B cell (primary cell): ENCODE measurements around the gene ZMYM5. TPM values are rescaled to one million over a fixed set of nuclear protein-coding genes. Genes with fewer than 3 reads are reported as not detected.

ENCODE experiments used
- ATAC-seq: fragments of 200-7000 bp; cut with Tn5 transposase; one replicate; pipeline ENCODE4 v1.10.0; 2021; ENCODE audit warnings: low read depth, mild to moderate bottlenecking, moderate number of reproducible peaks, moderate library complexity
- CTCF ChIA-PET: fragments of 350-600 bp; sonication (Branson Sonifier 250); formaldehyde crosslinking; loops from one replicate; lab custom pipeline; 2021; ENCODE audit warnings: antibody characterized with exemption, inconsistent platforms; lab: Charles Lee
- POLR2A ChIA-PET: fragments of 350-600 bp; sonication (Branson Sonifier 250); formaldehyde crosslinking; loops from one replicate; lab custom pipeline; 2021; ENCODE audit warnings: antibody characterized with exemption; lab: Charles Lee
- DNase-seq: peaks from one replicate; pipeline ENCODE4 v3.0.0; 2013
- H2AFZ ChIP-seq: 2 replicates; pipeline ENCODE4 v1.6.1; 2012; ENCODE audit warnings: mild to moderate bottlenecking, low read depth, low read length; ENCODE audit not compliant: insufficient read depth, poor library complexity, severe bottlenecking
- H3K27ac ChIP-seq, 2 donors: 1 replicate in 1 of 2; 2 replicates in 1 of 2; pipeline ENCODE4 v1.5.1; 2012 to 2013; ENCODE audit warnings: low read length in 2 of 2, mild to moderate bottlenecking in 2 of 2, moderate library complexity in 1 of 2
- H3K27me3 ChIP-seq, 4 experiments: fragments of 200-600 bp in 1 of 4; sonication (generic) in 1 of 4; replicated peaks in 1 of 4; 1 replicate in 2 of 4; 2 replicates in 2 of 4; pipeline versions ENCODE4 v1.6.1 to v1.7.0; 2013 to 2016; ENCODE audit warnings: low read length in 3 of 4, mild to moderate bottlenecking in 2 of 4, mixed read lengths in 1 of 4, moderate library complexity in 1 of 4; ENCODE audit not compliant: insufficient read depth in 4 of 4, control insufficient read depth in 3 of 4; ENCODE audit errors: control extremely low read depth in 1 of 4
- H3K36me3 ChIP-seq, 2 experiments: replicated peaks in 1 of 2; 1 replicate in 1 of 2; 2 replicates in 1 of 2; pipeline versions ENCODE4 v1.6.1 to v1.7.1; 2013; ENCODE audit warnings: low read length in 1 of 2; ENCODE audit not compliant: insufficient read depth in 2 of 2, control insufficient read depth in 1 of 2; ENCODE audit errors: control extremely low read depth in 1 of 2, extremely low read depth in 1 of 2
- H3K4me1 ChIP-seq, 2 donors: fragments of 200-600 bp in 1 of 2; sonication (generic) in 1 of 2; 1 replicate in 1 of 2; 2 replicates in 1 of 2; pipeline versions ENCODE4 v1.5.1 to v1.6.1; 2013 to 2017; ENCODE audit warnings: low read length in 2 of 2; ENCODE audit not compliant: control insufficient read depth in 2 of 2, insufficient read depth in 2 of 2
- H3K4me2 ChIP-seq: replicated peaks from 2 replicates; pipeline ENCODE3; 2012; ENCODE audit warnings: mild to moderate bottlenecking, low read depth, low read length; ENCODE audit not compliant: poor library complexity, severe bottlenecking
- H3K4me3 ChIP-seq, 5 experiments: fragments of 200-600 bp in 1 of 5; sonication (generic) in 1 of 5; 1 replicate in 3 of 5; 2 replicates in 2 of 5; pipeline versions ENCODE4 v1.5.1 to v1.7.0; 2011 to 2016; ENCODE audit warnings: low read length in 4 of 5, mild to moderate bottlenecking in 4 of 5, low read depth in 2 of 5, control low read depth in 1 of 5, moderate library complexity in 1 of 5; ENCODE audit not compliant: insufficient read depth in 1 of 5; ENCODE audit errors: control extremely low read depth in 1 of 5, extremely low read depth in 1 of 5
- H3K79me2 ChIP-seq: fragments of 200-600 bp; sonication (generic); one replicate; pipeline ENCODE4 v1.6.0; 2016; ENCODE audit warnings: low read length; ENCODE audit not compliant: control insufficient read depth, insufficient read depth
- H3K9ac ChIP-seq: fragments of 200-600 bp; sonication (generic); 2 replicates; pipeline ENCODE4 v1.6.1; 2017; ENCODE audit warnings: mild to moderate bottlenecking, low read length, moderate library complexity
- H3K9me3 ChIP-seq, 3 donors: one replicate each; pipeline versions ENCODE4 v1.6.1 to v1.7.1; 2013; ENCODE audit warnings: low read length in 2 of 3; ENCODE audit not compliant: control insufficient read depth in 2 of 3, insufficient read depth in 1 of 3; ENCODE audit errors: control extremely low read depth in 1 of 3
- H4K20me1 ChIP-seq: 2 replicates; pipeline ENCODE4 v1.6.0; 2012; ENCODE audit warnings: mild to moderate bottlenecking, low read length; ENCODE audit not compliant: insufficient read depth, control insufficient read depth, poor library complexity, severe bottlenecking
- H3K27ac Mint-ChIP-seq: one replicate; pipeline ENCODE4 v1.8.0; 2021; ENCODE audit warnings: mixed read lengths
- H3K27me3 Mint-ChIP-seq: one replicate; pipeline ENCODE4 v1.8.0; 2021; ENCODE audit warnings: mixed read lengths
- H3K4me1 Mint-ChIP-seq: one replicate; pipeline ENCODE4 v1.8.0; 2021; ENCODE audit warnings: mixed read lengths
- H3K4me3 Mint-ChIP-seq: one replicate; pipeline ENCODE4 v1.8.0; 2021; ENCODE audit warnings: mixed read lengths
- H3K9me3 Mint-ChIP-seq: one replicate; pipeline ENCODE4 v1.8.0; 2022; ENCODE audit warnings: mixed read lengths; ENCODE audit not compliant: insufficient read depth
- CTCF ChIP-seq: fragments of 200-600 bp; IDR thresholded peaks from one replicate; pipeline ENCODE4 v1.8.0; 2022; ENCODE audit warnings: antibody characterized with exemption, mild to moderate bottlenecking
- EZH2 ChIP-seq: IDR thresholded peaks from 2 replicates; pipeline ENCODE4 v1.6.1; 2012; ENCODE audit warnings: borderline replicate concordance, low read depth, mild to moderate bottlenecking, moderate library complexity, low read length; ENCODE audit not compliant: insufficient read depth, poor library complexity, severe bottlenecking
- whole genome bisulfite sequencing: methylation state at CpG from one replicate; pipeline ENCODE4 v1.1.5; 2013; ENCODE audit warnings: missing lambda C conversion rate; ENCODE audit not compliant: insufficient coverage; 5-methylcytosine and 5-hydroxymethylcytosine counted together
- intact Hi-C: fragments of 100-400 bp; cut with micrococcal nuclease; formaldehyde crosslinking; loops from one replicate; pipeline ENCODE4 v1.10.0; 2022
- polyA plus RNA-seq: library from polyadenylated mRNA; depleted of rRNA; stranded (reverse); fragments of >200 nt; gene quantifications from 2 replicates; pipeline ENCODE4 v1.2.3, GENCODE V29; 2012
- total RNA-seq, 2 donors: library from RNA; stranded (reverse); fragments of 120-200 nt in 1 of 2; gene quantifications; 1 replicate in 1 of 2; 2 replicates in 1 of 2; pipeline versions ENCODE4 v1.2.3 to v1.2.4, GENCODE V29; 2013 to 2022

Gene ZMYM5
- total and polyA plus RNA-seq, 2 donors (not counting 1 experiment from before 2014, with no cell fraction given): 14.3 to 23.0 TPM

- Histone ChIP-seq H4K20me1 (no peaks in the 10 kb centered on the region), H3K9me3 (no peaks in the 10 kb centered on the region), H3K4me2 (no peak overlapping the region), H3K79me2 (no peaks in the 10 kb centered on the region), H3K4me1 (no peaks in the 10 kb centered on the region), H3K9ac (no peak overlapping the region), H2AFZ (no peak overlapping the region), H3K27me3 (no peaks in the 10 kb centered on the region), H3K36me3 (peaks cover 0 to 1% of the 10 kb centered on the region in 2 experiments), H3K4me3 (no peak overlapping the region), H3K27ac (no peak overlapping the region)
- ATAC-seq (no peak), DNase-seq (no peak)
- ChIA-PET CTCF (no interaction called here), POLR2A (no interaction called here)
- Mint-ChIP-seq H3K27me3 (no peaks in the 10 kb centered on the region), H3K4me1 (no peaks in the 10 kb centered on the region), H3K9me3 (no peaks in the 10 kb centered on the region), H3K4me3 (no peak overlapping the region), H3K27ac (no peak overlapping the region)
- WGBS: 100% methylated on average over 4 of the region's 4 CpGs
- intact Hi-C loops: no loop called here
- no peak for TF ChIP-seq EZH2
- no peak for TF ChIP-seq CTCF
These were observed 57.7 kb downstream of the ZMYM5 start for GRCh38 chr13:19805765-19806164.

- WGBS: 98% methylated on average over 6 of the region's 7 CpGs
- Mint-ChIP-seq H3K4me1 (peaks cover 1% of the 10 kb centered on the region), H3K9me3 (no peaks in the 10 kb centered on the region), H3K27me3 (no peaks in the 10 kb centered on the region), H3K27ac (no peak overlapping the region), H3K4me3 (no peak overlapping the region)
- Histone ChIP-seq H2AFZ (no peak overlapping the region), H3K4me2 (no peak overlapping the region), H3K27me3 (no peaks in the 10 kb centered on the region), H3K4me3 (no peak overlapping the region), H4K20me1 (no peaks in the 10 kb centered on the region), H3K79me2 (no peaks in the 10 kb centered on the region), H3K27ac (no peak overlapping the region), H3K36me3 (no peaks in the 10 kb centered on the region), H3K4me1 (no peaks in the 10 kb centered on the region), H3K9me3 (no peaks in the 10 kb centered on the region), H3K9ac (no peak overlapping the region)
- CTCF ChIA-PET: no interaction called here
- POLR2A ChIA-PET: no interaction called here
- DNase-seq (no peak), ATAC-seq (no peak)
- intact Hi-C loops: no loop called here
- TF ChIP-seq EZH2 (no peak), CTCF (no peak)
These were observed 67.5 kb downstream of the ZMYM5 start for GRCh38 chr13:19795956-19796355.
